ENCODE data around the gene DHDH. TPM values are rescaled to one million over a fixed set of nuclear protein-coding genes. Genes with fewer than 3 reads are reported as not detected.
"Not testable (repeated sequence)": the region's sequence is repeated elsewhere in the genome, so short reads cannot be mapped to it uniquely, and the experiment has no call there.

DHDH gene
- total RNA-seq = 0.13 TPM in 1 of 2 replicates, not detected in the other

GRCh38 chr19:48933382-48933932 is at the start of gene DHDH:
DHDH (plus strand) TSS chr19:48933699; CDS start chr19:48933722, 23 bp downstream.
- DNase-seq (ENCODE audit: low read depth in 2 of 2) = peak in 1 of 2 donors; percentile 70

GRCh38 chr19:48883726-48884125 is 49.8 kb upstream of the DHDH start:
- no peak for DNase-seq (ENCODE audit: low read depth in 2 of 2)

GRCh38 chr19:48887861-48888612 is 45.5 kb upstream of the DHDH start:
- DNase-seq (ENCODE audit: low read depth in 2 of 2) = no peak

DNA sequence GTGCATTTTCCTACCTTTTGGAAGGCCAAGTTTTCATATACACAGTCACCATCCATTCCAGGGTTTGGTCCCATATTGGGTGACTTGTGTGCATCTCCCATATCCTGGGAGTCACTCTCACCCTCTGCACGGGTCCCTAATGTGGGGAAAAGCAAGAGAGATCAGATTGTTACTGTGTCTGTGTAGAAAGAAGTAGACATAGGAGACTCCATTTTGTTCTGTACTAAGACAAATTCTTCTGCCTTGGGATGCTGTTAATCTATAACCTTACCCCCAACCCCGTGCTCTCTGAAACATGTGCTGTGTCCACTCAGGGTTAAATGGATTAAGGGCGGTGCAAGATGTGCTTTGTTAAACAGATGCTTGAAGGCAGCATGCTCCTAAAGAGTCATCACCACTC is 44.0 kb upstream of the DHDH start:
- DNase-seq (ENCODE audit: low read depth in 2 of 2) = not testable (repeated sequence)

- no peak for DNase-seq (ENCODE audit: low read depth in 2 of 2)
Measured at GRCh38 chr19:48890551-48890950, 42.9 kb upstream of the DHDH start.

DNA sequence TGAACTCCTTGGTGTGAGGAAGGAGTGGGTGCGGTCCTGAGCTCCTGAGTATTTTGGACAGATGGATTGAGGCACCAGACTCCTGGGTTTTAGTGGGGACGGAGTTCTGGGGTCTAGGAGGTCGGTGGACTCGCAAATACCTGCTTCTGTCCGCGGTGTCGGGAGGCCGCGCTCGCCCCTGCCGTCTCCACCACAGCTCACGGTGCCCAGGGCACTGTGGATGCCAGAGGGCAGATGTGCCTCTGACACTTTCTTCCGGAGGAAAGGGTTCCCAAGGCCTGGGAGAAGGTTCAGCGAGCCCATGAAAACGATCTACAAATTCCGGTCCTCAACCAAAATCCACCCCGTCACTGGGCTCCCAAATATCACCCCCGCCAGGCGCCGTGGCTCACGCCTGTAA is 38.3 kb upstream of the DHDH start:
- DNase-seq (ENCODE audit: low read depth in 2 of 2) = no peak

DNA sequence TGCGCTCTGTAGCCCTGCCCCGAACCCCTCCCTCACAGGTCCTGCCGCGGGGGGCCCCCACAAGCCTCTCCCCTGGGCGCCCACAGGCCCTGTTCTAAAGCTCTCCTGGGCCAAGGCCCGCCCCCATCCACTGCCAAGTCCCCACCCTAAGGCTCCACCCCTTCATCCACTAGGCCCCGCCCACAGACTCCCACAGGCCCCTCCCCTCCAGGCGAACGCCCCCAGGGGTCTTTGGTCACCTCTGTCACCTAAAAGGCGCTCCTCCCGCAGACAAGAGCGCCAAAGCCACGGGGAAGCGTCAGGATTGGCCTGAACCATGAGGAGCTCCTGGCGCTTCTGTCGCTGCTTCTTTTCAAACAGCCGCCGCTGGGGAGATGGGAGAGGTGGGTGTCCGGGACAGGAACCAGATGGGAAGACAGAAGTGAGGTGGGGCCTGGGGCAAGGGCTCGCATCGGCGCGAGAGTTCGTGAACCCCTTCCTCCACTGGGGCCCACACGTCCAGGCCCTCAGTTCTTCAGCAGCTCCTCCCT is 37.2 kb upstream of the DHDH start:
- DNase-seq (ENCODE audit: low read depth in 2 of 2) = peak in 1 of 2 donors; percentile 63

DNA sequence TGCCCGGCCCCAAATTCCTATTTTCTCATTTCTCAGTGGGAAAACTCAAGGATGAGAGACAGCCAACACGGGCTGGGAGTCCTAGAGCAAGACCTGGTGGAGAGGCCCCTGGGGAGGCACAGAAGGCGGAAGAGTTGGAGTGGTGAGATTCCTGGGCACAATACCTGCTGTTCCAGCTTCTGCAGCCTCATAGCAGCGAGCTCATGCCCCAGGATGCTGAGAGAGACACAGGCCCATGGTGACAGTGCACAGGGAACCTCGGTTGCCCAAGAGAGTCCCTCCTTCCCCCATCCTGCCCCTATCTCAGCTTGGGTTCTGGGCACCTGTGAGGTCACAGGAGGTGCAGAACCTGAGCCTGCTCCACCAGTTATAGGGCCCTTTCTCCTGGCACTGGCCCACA is 36.3 kb upstream of the DHDH start:
- no peak for DNase-seq (ENCODE audit: low read depth in 2 of 2)

- not testable (repeated sequence) for DNase-seq (ENCODE audit: low read depth in 2 of 2)
Measured at GRCh38 chr19:48899386-48899749, 34.1 kb upstream of the DHDH start.

DNA sequence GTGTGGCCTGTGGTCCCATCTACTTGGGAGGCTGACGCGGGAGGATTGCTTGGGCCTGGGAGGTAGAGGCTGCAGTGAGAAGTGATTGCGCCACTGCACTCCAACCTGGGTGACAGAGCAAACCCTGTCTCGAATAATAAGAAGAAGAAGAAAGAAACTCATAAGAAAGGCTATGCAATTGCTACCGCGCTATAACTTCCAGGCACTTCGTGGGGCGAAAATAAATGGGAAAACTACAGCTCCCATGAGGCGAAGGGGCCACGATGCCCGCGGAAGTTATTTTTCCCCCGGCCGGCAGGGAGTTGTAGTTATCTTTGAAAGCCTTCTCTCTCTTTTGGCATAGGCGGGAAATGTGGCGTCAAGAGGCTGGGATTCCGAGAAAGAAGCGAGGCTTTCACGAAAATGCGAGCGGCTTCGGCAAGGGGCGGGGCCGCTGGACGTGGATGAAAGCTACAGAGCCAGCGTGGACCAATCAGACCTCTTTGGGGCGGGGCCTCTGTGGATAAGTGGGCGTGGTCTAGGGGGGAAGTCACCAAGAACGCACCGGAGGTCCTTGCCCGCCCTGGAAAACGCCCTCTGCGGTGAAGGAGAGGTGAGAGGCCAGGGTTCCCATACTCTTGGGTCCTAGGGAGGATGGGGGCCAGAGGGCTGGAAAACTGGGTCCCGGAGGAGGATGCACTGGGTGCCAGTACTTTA is 33.6 kb upstream of the DHDH start, which contains the start of gene NUCB1:
NUCB1 (plus strand) TSS at position 532 of the 696 bp plus-strand sequence. CDS start 485 bp downstream, outside the sequence.
- peak; percentile 91 to 99 for DNase-seq (ENCODE audit: low read depth in 2 of 2)

DNA sequence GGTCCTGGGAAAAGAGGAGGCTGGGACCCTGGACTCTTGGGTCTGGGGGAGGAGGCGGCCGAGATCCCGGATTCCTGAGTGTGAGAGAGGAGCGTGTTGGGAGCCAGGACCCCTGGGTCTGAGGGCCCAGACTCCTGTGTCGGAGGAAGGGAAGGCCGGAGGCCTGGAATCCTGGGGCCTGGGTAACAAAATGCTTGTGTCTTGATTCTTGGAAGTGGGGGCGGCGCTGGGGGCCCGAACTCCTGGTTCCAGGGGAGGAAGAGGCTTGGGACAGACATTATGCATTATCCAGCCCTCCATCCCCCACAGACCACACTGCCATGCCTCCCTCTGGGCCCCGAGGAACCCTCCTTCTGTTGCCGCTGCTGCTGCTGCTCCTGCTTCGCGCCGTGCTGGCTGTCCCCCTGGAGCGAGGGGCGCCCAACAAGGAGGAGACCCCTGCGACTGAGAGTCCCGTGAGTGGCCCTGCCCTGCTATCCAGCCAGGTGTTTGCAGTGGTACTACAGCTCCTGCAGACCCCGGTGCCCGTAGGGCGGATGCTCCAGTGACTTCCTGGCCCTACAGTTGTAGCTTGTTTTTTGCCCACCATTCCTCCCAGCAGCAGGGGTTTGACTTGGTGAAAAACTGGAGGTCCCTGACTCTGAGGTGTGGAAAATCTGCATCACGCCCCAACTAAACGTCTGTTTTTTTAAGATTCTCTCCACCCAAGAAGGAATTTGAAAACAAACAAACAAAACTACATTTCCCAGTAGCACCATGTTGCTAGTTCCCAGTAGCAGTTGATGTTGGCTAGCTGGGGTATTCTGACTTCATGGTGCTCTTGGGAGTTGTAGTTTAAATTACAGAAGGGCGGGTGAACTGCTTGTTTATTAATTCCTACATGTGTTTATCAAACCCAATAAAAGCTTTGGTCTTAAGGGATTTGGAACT is 32.8 kb upstream of the DHDH start:
- peak in 1 of 2 donors; percentile 36 for DNase-seq (ENCODE audit: low read depth in 2 of 2)

- DNase-seq (ENCODE audit: low read depth in 2 of 2) = not testable (repeated sequence)
Measured at GRCh38 chr19:48902291-48902690, 31.2 kb upstream of the DHDH start.

- DNase-seq (ENCODE audit: low read depth in 2 of 2) = not testable (repeated sequence)
Measured at GRCh38 chr19:48903788-48904187, 29.7 kb upstream of the DHDH start.

- DNase-seq (ENCODE audit: low read depth in 2 of 2) = no peak
Measured at GRCh38 chr19:48905664-48906063, 27.8 kb upstream of the DHDH start.

DNA sequence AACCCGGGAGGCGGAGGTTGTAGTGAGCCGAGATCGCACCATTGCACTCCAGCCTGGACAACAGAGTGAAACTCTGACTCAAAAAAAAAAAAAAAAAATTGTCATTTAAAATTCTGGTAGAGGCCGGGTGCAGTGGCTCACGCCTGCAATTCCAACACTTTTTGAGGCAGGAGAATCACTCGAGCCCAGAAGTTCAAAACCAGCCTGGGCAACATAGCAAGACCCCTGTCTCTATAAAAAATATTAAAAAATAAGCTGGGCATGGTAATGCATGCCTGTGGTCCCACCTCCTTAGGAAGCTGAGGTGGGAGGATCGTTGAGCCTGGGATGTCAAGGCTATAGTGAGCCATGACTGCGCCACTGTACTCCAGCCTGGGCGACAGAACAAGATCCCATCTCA is 27.2 kb upstream of the DHDH start:
- DNase-seq (ENCODE audit: low read depth in 2 of 2) = no peak

DNA sequence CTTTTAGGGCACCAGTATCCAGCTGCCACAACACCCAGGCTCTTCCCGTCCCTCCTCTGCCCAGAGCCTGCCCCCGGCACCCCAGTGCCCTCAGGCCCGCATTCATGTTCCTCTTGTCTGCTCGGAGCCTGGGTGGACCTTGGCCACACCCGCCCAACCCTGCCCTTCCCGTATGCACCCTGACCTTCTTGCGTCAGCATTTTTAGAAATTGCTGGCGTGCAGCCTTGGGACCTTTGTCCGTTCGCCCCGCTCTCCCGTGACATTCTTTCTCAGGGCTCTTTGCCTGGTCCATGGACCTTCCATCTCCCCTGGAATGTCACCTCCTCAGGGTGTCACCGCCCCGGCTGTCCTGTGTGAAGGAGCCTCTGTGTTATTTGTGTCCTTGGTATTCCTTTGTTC is 25.8 kb upstream of the DHDH start:
- no peak for DNase-seq (ENCODE audit: low read depth in 2 of 2)

DNA sequence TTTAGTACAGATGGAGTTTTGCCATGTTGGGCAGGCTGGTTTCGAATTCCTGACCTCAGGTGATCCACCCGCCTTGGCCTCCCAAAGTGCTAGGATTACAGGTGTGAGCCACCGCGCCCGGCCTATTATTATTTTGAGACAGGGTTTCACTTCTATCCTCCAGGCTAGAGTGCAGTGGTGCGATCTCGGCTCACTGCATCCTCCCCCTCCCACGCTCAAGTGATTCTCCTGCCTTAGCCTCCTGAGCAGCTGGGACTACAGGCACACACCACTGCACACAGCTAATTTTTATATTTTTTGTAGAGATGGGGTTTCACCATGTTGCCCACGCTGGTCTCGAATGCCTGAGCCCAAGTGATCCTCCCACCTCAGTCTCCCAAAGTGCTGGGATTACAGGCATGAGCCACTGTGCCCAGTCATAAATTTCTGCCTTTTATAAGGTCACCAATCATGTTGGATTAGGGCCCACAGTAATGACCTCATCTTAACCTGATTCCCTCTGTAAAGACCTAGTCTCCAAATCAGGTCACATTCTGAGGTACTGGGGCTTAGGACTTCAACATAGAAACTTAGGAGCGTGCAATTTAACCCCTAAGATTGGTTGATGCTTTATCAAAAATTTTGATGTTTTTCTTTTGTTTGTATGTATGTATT is 23.9 kb upstream of the DHDH start:
- DNase-seq (ENCODE audit: low read depth in 2 of 2) = not testable (repeated sequence)

DNA sequence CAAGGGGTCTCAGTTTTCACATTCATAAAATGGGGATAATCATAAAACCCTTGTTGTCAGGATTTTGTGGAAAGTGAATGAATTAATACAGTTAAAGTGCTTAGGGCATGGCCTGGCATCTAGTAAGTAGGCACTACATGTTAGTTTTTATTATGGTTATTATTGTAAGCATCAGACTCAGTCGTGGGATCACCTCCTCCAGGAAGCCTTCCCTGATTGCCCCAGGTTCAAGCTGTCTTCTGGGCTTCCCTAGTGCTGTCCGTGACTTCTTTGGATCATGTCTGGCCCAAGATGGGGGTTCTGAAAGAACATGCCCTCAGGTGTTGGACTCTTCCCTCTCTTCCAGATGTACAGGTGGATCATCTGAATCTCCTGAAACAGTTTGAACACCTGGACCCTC is 22.7 kb upstream of the DHDH start:
- DNase-seq (ENCODE audit: low read depth in 2 of 2) = no peak

DNA sequence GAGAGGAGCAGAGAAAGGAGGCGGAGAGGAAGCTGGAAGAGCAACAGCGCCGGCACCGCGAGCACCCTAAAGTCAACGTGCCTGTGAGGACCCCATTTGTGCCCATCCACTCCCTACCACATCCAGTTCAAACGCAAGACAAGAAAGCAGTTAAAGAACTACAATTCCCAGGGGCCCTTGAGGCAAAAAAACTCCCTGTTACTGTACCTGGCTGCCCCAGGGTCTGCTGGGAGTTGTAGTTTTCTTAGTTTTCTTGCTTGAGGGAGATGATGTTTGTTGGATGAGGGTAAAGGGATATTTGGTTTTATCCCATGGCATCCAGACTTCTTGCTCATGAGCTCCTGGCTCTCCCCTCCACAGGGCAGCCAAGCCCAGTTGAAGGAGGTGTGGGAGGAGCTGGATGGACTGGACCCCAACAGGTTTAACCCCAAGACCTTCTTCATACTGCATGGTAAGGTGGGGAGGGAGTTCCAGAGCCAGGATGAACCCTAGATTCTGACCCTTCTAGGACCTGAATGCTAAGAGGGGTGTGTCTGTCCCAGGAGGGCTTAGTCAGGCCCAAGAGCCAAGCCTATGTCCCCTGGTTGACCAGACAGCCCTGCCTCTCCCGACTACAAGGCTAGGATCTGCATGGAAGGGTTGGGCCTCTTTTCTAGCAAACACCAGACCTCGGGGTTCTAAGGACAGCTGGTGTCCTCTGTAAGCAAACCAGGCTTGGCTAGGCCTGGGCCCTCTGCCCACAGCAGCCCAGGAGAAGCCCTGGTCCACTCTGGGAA is 20.2 kb upstream of the DHDH start:
- no peak for DNase-seq (ENCODE audit: low read depth in 2 of 2)

DNA sequence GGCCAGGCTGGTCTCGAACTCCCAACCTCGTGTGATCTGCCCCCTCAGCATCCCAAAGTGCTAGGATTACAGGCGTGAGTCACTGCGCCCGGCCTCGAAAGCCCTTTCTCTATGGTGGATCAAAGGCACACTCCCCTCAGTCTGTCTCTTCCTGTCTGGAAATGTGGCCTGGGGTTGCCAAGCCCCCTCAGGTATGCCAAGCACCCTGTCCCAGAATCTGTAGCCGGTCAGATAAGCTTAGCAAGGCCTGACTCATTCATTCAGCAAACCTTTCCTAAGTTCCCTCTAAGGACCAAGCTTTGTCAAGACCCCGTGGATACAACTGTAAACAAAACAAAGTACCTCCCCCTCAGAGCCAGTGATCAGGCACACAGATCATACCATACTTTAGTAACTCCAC is 19.3 kb upstream of the DHDH start:
- DNase-seq (ENCODE audit: low read depth in 2 of 2) = no peak

Measured in dermis microvascular lymphatic vessel endothelial cell (primary cell).